HG03442 (cell line): ENCODE results near the gene ADTRP.

Experiments used
- ATAC-seq: cut with Tn5 transposase; IDR thresholded peaks from one replicate; pipeline ENCODE4 v1.9.1; 2021; ENCODE audit warnings: mild to moderate bottlenecking, moderate library complexity; ENCODE audit not compliant: unreplicated experiment

ADTRP gene

GRCh38 chr6:11778648-11779328 is at the start of gene ADTRP:
Gene ADTRP, minus strand, starts transcription at chr6:11778803. Its CDS starts 44 bp downstream, at chr6:11778759.
- ATAC-seq, result no peak

- ATAC-seq, result no peak
Observed at GRCh38 chr6:11826779-11827178, 48.2 kb upstream of the ADTRP start.

GRCh38 chr6:11824986-11825385 is 46.4 kb upstream of the ADTRP start:
- peak; percentile 71 for ATAC-seq

- ATAC-seq, result no peak
Observed at GRCh38 chr6:11822346-11822745, 43.7 kb upstream of the ADTRP start.

- ATAC-seq, result no peak
Observed at GRCh38 chr6:11821781-11822180, 43.2 kb upstream of the ADTRP start.

- no peak for ATAC-seq
Observed at GRCh38 chr6:11820821-11821220, 42.2 kb upstream of the ADTRP start.

- no peak for ATAC-seq
Observed at GRCh38 chr6:11819486-11819885, 40.9 kb upstream of the ADTRP start.

- no peak for ATAC-seq
Observed at GRCh38 chr6:11815231-11815630, 36.6 kb upstream of the ADTRP start.

GRCh38 chr6:11814819-11815218 is 36.2 kb upstream of the ADTRP start:
- ATAC-seq, result no peak

GRCh38 chr6:11814106-11814505 is 35.5 kb upstream of the ADTRP start:
- no peak for ATAC-seq

- ATAC-seq, result no peak
Observed at GRCh38 chr6:11813606-11814005, 35.0 kb upstream of the ADTRP start.

- no peak for ATAC-seq
Observed at GRCh38 chr6:11812951-11813350, 34.3 kb upstream of the ADTRP start.

GRCh38 chr6:11812439-11812838 is 33.8 kb upstream of the ADTRP start:
- ATAC-seq, result no peak

GRCh38 chr6:11811644-11812264 is 33.2 kb upstream of the ADTRP start:
- no peak for ATAC-seq

GRCh38 chr6:11810854-11811643 is 32.4 kb upstream of the ADTRP start:
- ATAC-seq, result no peak

GRCh38 chr6:11810039-11810541 is 31.5 kb upstream of the ADTRP start:
- ATAC-seq, result no peak

- no peak for ATAC-seq
Observed at GRCh38 chr6:11808054-11808453, 29.5 kb upstream of the ADTRP start.

- no peak for ATAC-seq
Observed at GRCh38 chr6:11806561-11807317, 28.1 kb upstream of the ADTRP start.

- ATAC-seq, result no peak
Observed at GRCh38 chr6:11805259-11806053, 26.9 kb upstream of the ADTRP start.

- no peak for ATAC-seq
Observed at GRCh38 chr6:11804701-11805100, 26.1 kb upstream of the ADTRP start.
